Endothelial cell of umbilical vein (primary cell): Measurements from ENCODE around the gene ASXL1. TPM values are rescaled to one million over a fixed set of nuclear protein-coding genes. Genes with fewer than 3 reads are reported as not detected.

Source experiments
- BruUV-seq: library from RNA; stranded (reverse); fragments of 400-500 nt; replicated peaks from 2 replicates; lab custom pipeline; 2021; lab: Mats Ljungman, UMichigan
- CTCF ChIA-PET: fragments of 300-600, 350-600 bp; sonication (Branson Sonifier 250); formaldehyde crosslinking; loops from one replicate; lab custom pipeline; 2021; ENCODE audit warnings: antibody characterized with exemption, inconsistent platforms; lab: Charles Lee
- POLR2A ChIA-PET: fragments of 300-600, 350-600 bp; sonication (Branson Sonifier 250); formaldehyde crosslinking; loops from one replicate; lab custom pipeline; 2021; ENCODE audit warnings: antibody characterized with exemption, inconsistent platforms; lab: Charles Lee
- DNase-seq: peaks from one replicate; pipeline ENCODE4 v3.0.0-alpha.2; 2011; ENCODE audit warnings: low read depth, low spot score
- FAIRE-seq: peaks from 2 replicates; lab custom pipeline; 2011; peaks lifted over from hg19 to GRCh38; lab: Jason Lieb, UNC
- H2AFZ ChIP-seq: 2 replicates; pipeline ENCODE4 v1.6.0; 2012; ENCODE audit warnings: low read depth, low read length, control low read depth, inconsistent platforms
- H3K27ac ChIP-seq: 2 replicates; pipeline ENCODE4 v1.5.1; 2011; ENCODE audit warnings: low read depth, mild to moderate bottlenecking, control low read depth, low read length, moderate library complexity; ENCODE audit not compliant: insufficient read depth
- H3K27me3 ChIP-seq, 2 experiments: 2 replicates each; pipeline versions ENCODE4 v1.6.0 to v1.6.1; 2011; ENCODE audit warnings: low read length in 2 of 2, mixed read lengths in 1 of 2; ENCODE audit not compliant: control insufficient read depth in 2 of 2, insufficient read depth in 2 of 2
- H3K36me3 ChIP-seq, 2 experiments: 2 replicates in 1 of 2; 3 replicates in 1 of 2; pipeline ENCODE4 v1.5.1; 2011; ENCODE audit warnings: low read length in 2 of 2, mild to moderate bottlenecking in 1 of 2, moderate library complexity in 1 of 2; ENCODE audit not compliant: control insufficient read depth in 2 of 2, insufficient read depth in 2 of 2; ENCODE audit errors: extremely low read depth in 1 of 2
- H3K4me1 ChIP-seq: 3 replicates; pipeline ENCODE4 v1.5.1; 2011; ENCODE audit warnings: mild to moderate bottlenecking, low read length; ENCODE audit not compliant: control insufficient read depth, insufficient read depth; ENCODE audit errors: extremely low read depth
- H3K4me2 ChIP-seq: 2 replicates; pipeline ENCODE4 v1.6.1; 2011; ENCODE audit warnings: low read length, control low read depth, mixed read lengths; ENCODE audit not compliant: insufficient read depth
- H3K4me3 ChIP-seq, 3 experiments: fragments of 200-600 bp in 1 of 3; sonication (generic), shearing (Covaris generic) in 1 of 3; replicated peaks in 1 of 3; 2 replicates each; pipeline ENCODE4 v1.5.1; 2011 to 2016; ENCODE audit warnings: control low read depth in 3 of 3, low read length in 3 of 3, mild to moderate bottlenecking in 2 of 3, inconsistent platforms in 1 of 3, low read depth in 1 of 3, moderate library complexity in 1 of 3; ENCODE audit not compliant: insufficient read depth in 1 of 3
- H3K79me2 ChIP-seq: 2 replicates; pipeline ENCODE4 v1.6.0; 2012; ENCODE audit warnings: low read length, inconsistent platforms; ENCODE audit not compliant: control insufficient read depth, insufficient read depth
- H3K9ac ChIP-seq: replicated peaks from 2 replicates; pipeline ENCODE3; 2011; ENCODE audit warnings: low read length, control low read depth; ENCODE audit not compliant: insufficient read depth; ENCODE audit errors: extremely low read depth
- H3K9me1 ChIP-seq: replicated peaks from 3 replicates; pipeline ENCODE4 v1.6.0; 2011; ENCODE audit warnings: mild to moderate bottlenecking, low read length; ENCODE audit not compliant: control insufficient read depth, insufficient read depth; ENCODE audit errors: extremely low read depth
- H3K9me3 ChIP-seq: replicated peaks from 2 replicates; pipeline ENCODE4 v1.5.1; 2012; ENCODE audit warnings: low read length, inconsistent platforms; ENCODE audit not compliant: control insufficient read depth, insufficient read depth
- H4K20me1 ChIP-seq: replicated peaks from 2 replicates; pipeline ENCODE3; 2011; ENCODE audit warnings: mild to moderate bottlenecking, low read length; ENCODE audit not compliant: control insufficient read depth, insufficient read depth; ENCODE audit errors: extremely low read depth
- CTCF ChIP-seq, 2 donors: IDR thresholded peaks; 1 replicate in 1 of 2; 2 replicates in 1 of 2; pipeline ENCODE4 v1.5.1; 2011; ENCODE audit warnings: low read length in 2 of 2, mild to moderate bottlenecking in 2 of 2, moderate library complexity in 2 of 2, control low read depth in 1 of 2, inconsistent platforms in 1 of 2, low read depth in 1 of 2; ENCODE audit not compliant: insufficient read depth in 1 of 2; ENCODE audit errors: extremely low read depth in 1 of 2
- EZH2 ChIP-seq: IDR thresholded peaks from 2 replicates; pipeline ENCODE4 v1.6.1; 2012; ENCODE audit warnings: borderline replicate concordance, low read depth, mild to moderate bottlenecking, moderate library complexity, low read length, inconsistent platforms; ENCODE audit not compliant: severe bottlenecking
- FOS ChIP-seq: IDR thresholded peaks from 2 replicates; pipeline ENCODE4 v1.6.1; 2011; ENCODE audit warnings: mild to moderate bottlenecking, low read length, moderate library complexity, borderline replicate concordance; ENCODE audit not compliant: insufficient read depth
- GATA2 ChIP-seq: IDR thresholded peaks from 2 replicates; pipeline ENCODE4 v1.7.0; 2011; ENCODE audit warnings: low read depth, mild to moderate bottlenecking, moderate library complexity, mixed read lengths, low read length; ENCODE audit not compliant: insufficient read length, insufficient read depth
- JUN ChIP-seq: IDR thresholded peaks from 2 replicates; pipeline ENCODE4 v1.6.1; 2011; ENCODE audit warnings: borderline replicate concordance, low read depth; ENCODE audit not compliant: insufficient read length, insufficient read depth
- MAX ChIP-seq: IDR thresholded peaks from 2 replicates; pipeline ENCODE4 v1.6.1; 2011; ENCODE audit not compliant: insufficient read depth, insufficient read length
- MYC ChIP-seq: IDR thresholded peaks from one replicate; pipeline ENCODE4 v1.6.1; 2011; ENCODE audit warnings: mild to moderate bottlenecking, low read depth, low read length
- POLR2A ChIP-seq: IDR thresholded peaks from 2 replicates; pipeline ENCODE4 v1.6.1; 2012; ENCODE audit warnings: low read depth, mild to moderate bottlenecking, control low read depth, low read length
- POLR2AphosphoS5 ChIP-seq: IDR thresholded peaks from 2 replicates; pipeline ENCODE4 v1.6.1; 2012; ENCODE audit warnings: low read depth, mild to moderate bottlenecking, control low read depth, low read length, moderate library complexity; ENCODE audit not compliant: insufficient read depth
- dilution Hi-C: fragments of 300-500 bp; cut with MboI; formaldehyde crosslinking; loops from one replicate; pipeline ENCODE4 v1.15.0; 2019; ENCODE audit warnings: low sequenced_read_pairs; ENCODE audit not compliant: extremely low pct_ligation_motif_present
- intact Hi-C: fragments of 100-400 bp; cut with micrococcal nuclease; formaldehyde crosslinking; loops from one replicate; pipeline ENCODE4 v1.10.0; 2022
- polyA plus RNA-seq, 4 experiments: library from polyadenylated mRNA; depleted of rRNA in 3 of 4; stranded (reverse) in 3 of 4; unstranded in 1 of 4; fragments of >200 nt; gene quantifications; 2 replicates each; pipeline versions ENCODE4 v1.2.1 to v1.2.3, GENCODE V29; 2011 to 2012; ENCODE audit warnings: missing spikeins in 1 of 4
- total RNA-seq: library from RNA; stranded (reverse); gene quantifications from 2 replicates; pipeline ENCODE4 v1.2.3, GENCODE V29; 2021

Gene ASXL1
- total and polyA plus RNA-seq, 2 donors (not counting 3 experiments of a cell fraction or from before 2014, with no cell fraction given): 45.4 to 101 TPM

GRCh38 chr20:32344835-32345506 lies 13.2 kb upstream of the ASXL1 start:
- Histone ChIP-seq H3K4me2 (no peak overlapping the region), H3K4me3 (no peak overlapping the region), H3K79me2 (no peaks in the 10 kb centered on the region), H3K9me3 (no peaks in the 10 kb centered on the region), H3K9me1 (no peaks in the 10 kb centered on the region), H3K27me3 (no peaks in the 10 kb centered on the region), H3K4me1 (no peaks in the 10 kb centered on the region), H3K36me3 (no peaks in the 10 kb centered on the region), H2AFZ (no peak overlapping the region), H4K20me1 (no peaks in the 10 kb centered on the region), H3K9ac (no peak overlapping the region), H3K27ac (no peak overlapping the region)
- CTCF ChIA-PET: interaction anchor here (1.0 to 1.7 kb wide), 2 partner anchors 8 to 29 kb away, joined by 3 read pairs; no protein-coding TSS in a partner anchor
- POLR2A ChIA-PET: no interaction called here
- TF ChIP-seq CTCF (IDR thresholded peaks at IDR 0.05; ENCODE audit: extremely low read depth in 1 of 2, insufficient read depth in 1 of 2, low read depth in 1 of 2, low read length in 2 of 2) (no peak), POLR2AphosphoS5 (no peak), MAX (no peak), POLR2A (no peak), GATA2 (no peak), MYC (no peak), FOS (no peak), JUN (no peak), EZH2 (no peak)
- no TSS peak for BruUV-seq
- dilution Hi-C loops: no loop called here
- DNase-seq (no peak), FAIRE-seq (no peak)
- intact Hi-C loops: no loop called here
